Mucosa of descending colon (tissue), 3 donors: ENCODE data around the gene ROBO2. TPM values are rescaled to one million over a fixed set of nuclear protein-coding genes. Genes with fewer than 3 reads are reported as not detected.

Source experiments
- ATAC-seq: fragments of 200-7000 bp; cut with Tn5 transposase; one replicate; pipeline ENCODE4 v1.9.1; 2020; ENCODE audit warnings: mild to moderate bottlenecking, moderate library complexity
- DNase-seq, 3 donors: peaks; one replicate each; pipeline ENCODE4 v3.0.0-alpha.2; 2020
- H3K36me3 ChIP-seq: fragments of 200-600 bp; one replicate; pipeline ENCODE4 v1.8.0; 2021; ENCODE audit warnings: low read depth, mild to moderate bottlenecking
- H3K4me1 ChIP-seq: fragments of 200-600 bp; one replicate; pipeline ENCODE4 v1.8.0; 2021; ENCODE audit warnings: low read depth, mild to moderate bottlenecking
- H3K4me3 ChIP-seq: fragments of 200-600 bp; one replicate; pipeline ENCODE4 v1.8.0; 2021; ENCODE audit warnings: mild to moderate bottlenecking
- H3K9me3 ChIP-seq: fragments of 200-600 bp; one replicate; pipeline ENCODE4 v1.8.0; 2021; ENCODE audit warnings: mild to moderate bottlenecking
- CTCF ChIP-seq: fragments of 200-600 bp; IDR thresholded peaks from one replicate; pipeline ENCODE4 v1.8.0; 2022; ENCODE audit warnings: antibody characterized with exemption, mild to moderate bottlenecking
- intact Hi-C, 2 donors: fragments of 100-400 bp; cut with DNase I in 1 of 2; cut with micrococcal nuclease in 1 of 2; formaldehyde crosslinking; loops; one replicate each; pipeline versions ENCODE4 v1.11.0 to v1.11.1; 2022; cut with DNase I, micrococcal nuclease
- total RNA-seq, 3 donors: library from RNA; stranded (reverse); fragmentation: NEBNext Ultra II Directional in 2 of 3; extraction: Animal tissue kit (Norgen Biotek cat#: 25700) in 2 of 3; gene quantifications; one replicate each; pipeline versions ENCODE4 v1.2.1 to v1.2.4, GENCODE V29; 2021 to 2023
- donor health status: DM: no; HTN: no; CAD: no; lungs with moderate emphysema.
- donor health status: DM: no; HTN: no; CAD: no.
- donor health status: DM: no; HTN: yes; CAD: no.

Gene ROBO2
- total RNA-seq, 3 donors from 2014 or later = 1.3 to 2.1 (median 1.4) TPM

GRCh38 chr3:77623500-77623899, 583.6 kb downstream of the ROBO2 start:
- intact Hi-C loops = no loop called here
- Histone ChIP-seq H3K36me3 (no peaks in the 10 kb centered on the region), H3K4me3 (no peak overlapping the region), H3K4me1 (no peaks in the 10 kb centered on the region), H3K9me3 (no peaks in the 10 kb centered on the region)
- ATAC-seq (no peak), DNase-seq (no peak)
- no peak for TF ChIP-seq CTCF

- Histone ChIP-seq H3K36me3 (no peaks in the 10 kb centered on the region), H3K4me3 (no peak overlapping the region), H3K4me1 (no peaks in the 10 kb centered on the region), H3K9me3 (no peaks in the 10 kb centered on the region)
- TF ChIP-seq CTCF = no peak
- DNase-seq (no peak), ATAC-seq (no peak)
- intact Hi-C loops = no loop called here
Observed at GRCh38 chr3:77626157-77626556, 586.3 kb downstream of the ROBO2 start.

- Histone ChIP-seq H3K4me3 (no peak overlapping the region), H3K36me3 (no peaks in the 10 kb centered on the region), H3K9me3 (no peaks in the 10 kb centered on the region), H3K4me1 (no peaks in the 10 kb centered on the region)
- intact Hi-C loops = no loop called here
- no peak for TF ChIP-seq CTCF
- DNase-seq (no peak), ATAC-seq (no peak)
Observed at GRCh38 chr3:77648214-77648613, 608.3 kb downstream of the ROBO2 start.

- intact Hi-C loops = no loop called here
- H3K9me3 ChIP-seq = no peaks in the 10 kb centered on the region
- no peaks in the 10 kb centered on the region for H3K4me1 ChIP-seq
- no peaks in the 10 kb centered on the region for H3K36me3 ChIP-seq
- TF ChIP-seq CTCF = no peak
- DNase-seq (no peak), ATAC-seq (no peak)
- H3K4me3 ChIP-seq = no peak overlapping the region
Observed at GRCh38 chr3:77648664-77649063, 608.8 kb downstream of the ROBO2 start.

- ATAC-seq (no peak), DNase-seq (no peak)
- H3K9me3 ChIP-seq = no peaks in the 10 kb centered on the region
- no peak for TF ChIP-seq CTCF
- H3K4me1 ChIP-seq = no peaks in the 10 kb centered on the region
- intact Hi-C loops = no loop called here
- H3K4me3 ChIP-seq = no peak overlapping the region
- H3K36me3 ChIP-seq = no peaks in the 10 kb centered on the region
Observed at GRCh38 chr3:77652624-77653023, 612.7 kb downstream of the ROBO2 start.

- no peak for TF ChIP-seq CTCF
- Histone ChIP-seq H3K36me3 (no peaks in the 10 kb centered on the region), H3K4me1 (no peaks in the 10 kb centered on the region), H3K4me3 (no peak overlapping the region), H3K9me3 (no peaks in the 10 kb centered on the region)
- intact Hi-C loops = no loop called here
- ATAC-seq (no peak), DNase-seq (no peak)
Observed at GRCh38 chr3:77655396-77655795, 615.5 kb downstream of the ROBO2 start.
